Activated CD8-positive, alpha-beta T cell treated with anti-CD3 and anti-CD28 coated beads for 36 hours (primary cell): ENCODE measurements around the gene DAB1. TPM values are rescaled to one million over a fixed set of nuclear protein-coding genes. Genes with fewer than 3 reads are reported as not detected.

Source experiments
- ATAC-seq: fragments of 200-7000 bp; cut with Tn5 transposase; one replicate; pipeline ENCODE4 v1.10.0; 2021; ENCODE audit warnings: mild to moderate bottlenecking, moderate library complexity
- CTCF ChIA-PET: fragments of 350-600 bp; sonication (Branson Sonifier 250); formaldehyde crosslinking; loops from one replicate; lab custom pipeline; 2021; ENCODE audit warnings: antibody characterized with exemption; lab: Charles Lee
- POLR2A ChIA-PET: fragments of 350-600 bp; sonication (Branson Sonifier 250); formaldehyde crosslinking; loops from one replicate; lab custom pipeline; 2021; ENCODE audit warnings: antibody characterized with exemption; lab: Charles Lee
- DNase-seq: peaks from one replicate; pipeline ENCODE4 v3.0.0-alpha.2; 2020
- H3K27ac Mint-ChIP-seq: one replicate; pipeline ENCODE4 v1.8.0; 2021; ENCODE audit warnings: mild to moderate bottlenecking, mixed read lengths
- H3K27me3 Mint-ChIP-seq: one replicate; pipeline ENCODE4 v1.8.0; 2021; ENCODE audit warnings: mixed read lengths
- H3K36me3 Mint-ChIP-seq: one replicate; pipeline ENCODE4 v1.8.0; 2021; ENCODE audit warnings: low read depth, mixed read lengths
- H3K4me1 Mint-ChIP-seq: one replicate; pipeline ENCODE4 v1.8.0; 2021; ENCODE audit warnings: low read depth, mixed read lengths
- H3K4me3 Mint-ChIP-seq: one replicate; pipeline ENCODE4 v1.8.0; 2021; ENCODE audit warnings: mild to moderate bottlenecking, moderate library complexity, mixed read lengths
- H3K9me3 Mint-ChIP-seq: one replicate; pipeline ENCODE4 v1.8.0; 2021; ENCODE audit warnings: mixed read lengths
- CTCF ChIP-seq: fragments of 200-600 bp; IDR thresholded peaks from one replicate; pipeline ENCODE4 v1.8.0; 2022; ENCODE audit warnings: antibody characterized with exemption, mild to moderate bottlenecking
- intact Hi-C: fragments of 100-400 bp; cut with micrococcal nuclease; formaldehyde crosslinking; loops from one replicate; pipeline ENCODE4 v1.10.0; 2022
- total RNA-seq, 2 experiments: library from RNA; stranded (reverse); gene quantifications; one replicate each; pipeline ENCODE4 v1.2.3, GENCODE V29; 2021

The DAB1 gene
- total RNA-seq, 2 experiments from 2014 or later, result not detected

- ChIA-PET POLR2A (no interaction called here), CTCF (no interaction called here)
- ATAC-seq, result no peak
- no peaks in the 10 kb centered on the region for H3K4me1 Mint-ChIP-seq
- no peak overlapping the region for H3K27ac Mint-ChIP-seq
- no peaks in the 10 kb centered on the region for H3K9me3 Mint-ChIP-seq
- TF ChIP-seq CTCF, result no peak
- intact Hi-C loops, result no loop called here
- no peak overlapping the region for H3K4me3 Mint-ChIP-seq
- H3K27me3 Mint-ChIP-seq, result no peaks in the 10 kb centered on the region
- H3K36me3 Mint-ChIP-seq, result no peaks in the 10 kb centered on the region
- DNase-seq, result no peak
Measured at GRCh38 chr1:57369889-57370288, 54.0 kb downstream of the DAB1 start.

- no peaks in the 10 kb centered on the region for H3K4me1 Mint-ChIP-seq
- CTCF ChIA-PET, result no interaction called here
- DNase-seq (no peak), ATAC-seq (no peak)
- POLR2A ChIA-PET, result no interaction called here
- intact Hi-C loops, result no loop called here
- no peak overlapping the region for H3K4me3 Mint-ChIP-seq
- H3K36me3 Mint-ChIP-seq, result no peaks in the 10 kb centered on the region
- TF ChIP-seq CTCF, result no peak
- no peaks in the 10 kb centered on the region for H3K9me3 Mint-ChIP-seq
- no peak overlapping the region for H3K27ac Mint-ChIP-seq
- H3K27me3 Mint-ChIP-seq, result no peaks in the 10 kb centered on the region
Measured at GRCh38 chr1:57367945-57368344, 55.9 kb downstream of the DAB1 start.

- POLR2A ChIA-PET, result no interaction called here
- no peaks in the 10 kb centered on the region for H3K4me1 Mint-ChIP-seq
- no peaks in the 10 kb centered on the region for H3K9me3 Mint-ChIP-seq
- no peak overlapping the region for H3K4me3 Mint-ChIP-seq
- H3K27ac Mint-ChIP-seq, result no peak overlapping the region
- DNase-seq (no peak), ATAC-seq (no peak)
- no peaks in the 10 kb centered on the region for H3K36me3 Mint-ChIP-seq
- TF ChIP-seq CTCF, result no peak
- intact Hi-C loops, result no loop called here
- H3K27me3 Mint-ChIP-seq, result no peaks in the 10 kb centered on the region
- CTCF ChIA-PET, result no interaction called here
Measured at GRCh38 chr1:57363643-57364042, 60.2 kb downstream of the DAB1 start.

GRCh38 chr1:57363165-57363564, 60.7 kb downstream of the DAB1 start:
- ChIA-PET CTCF (no interaction called here), POLR2A (no interaction called here)
- TF ChIP-seq CTCF, result no peak
- ATAC-seq (no peak), DNase-seq (no peak)
- Mint-ChIP-seq H3K27me3 (no peaks in the 10 kb centered on the region), H3K4me1 (no peaks in the 10 kb centered on the region), H3K36me3 (no peaks in the 10 kb centered on the region), H3K9me3 (no peaks in the 10 kb centered on the region), H3K4me3 (no peak overlapping the region), H3K27ac (no peak overlapping the region)
- intact Hi-C loops, result no loop called here

- Mint-ChIP-seq H3K4me3 (no peak overlapping the region), H3K36me3 (no peaks in the 10 kb centered on the region), H3K27ac (no peak overlapping the region), H3K4me1 (no peaks in the 10 kb centered on the region), H3K27me3 (peaks cover 3% of the 10 kb centered on the region), H3K9me3 (no peaks in the 10 kb centered on the region)
- ATAC-seq (no peak), DNase-seq (no peak)
- TF ChIP-seq CTCF, result no peak
- intact Hi-C loops, result no loop called here
- POLR2A ChIA-PET, result no interaction called here
- CTCF ChIA-PET, result no interaction called here
Measured at GRCh38 chr1:57362480-57362879, 61.4 kb downstream of the DAB1 start.
